Panc1 (cell line): Measurements from ENCODE around the gene ST3GAL2. TPM values are rescaled to one million over a fixed set of nuclear protein-coding genes. Genes with fewer than 3 reads are reported as not detected.

Experiments used
- ATAC-seq: fragments of 200-7000 bp; cut with Tn5 transposase; 2 replicates; pipeline ENCODE4 v1.9.1; 2020; ENCODE audit warnings: mild to moderate bottlenecking, moderate library complexity
- BruUV-seq: library from RNA; stranded (reverse); fragments of 400-500 nt; replicated peaks from 2 replicates; lab custom pipeline; 2021; lab: Mats Ljungman, UMichigan
- CTCF ChIA-PET: fragments of 300-600 bp; sonication (Branson Sonifier 250); formaldehyde crosslinking; loops from one replicate; lab custom pipeline; 2022; ENCODE audit warnings: antibody characterized with exemption; lab: Charles Lee
- POLR2A ChIA-PET: fragments of 300-600 bp; sonication (Branson Sonifier 250); formaldehyde crosslinking; loops from one replicate; lab custom pipeline; 2022; ENCODE audit warnings: antibody characterized with exemption; lab: Charles Lee
- DNase-seq: peaks from one replicate; pipeline ENCODE4 v3.0.0-alpha.2; 2010; ENCODE audit warnings: low read depth, low spot score
- H3K27ac ChIP-seq: 2 replicates; pipeline ENCODE4 v1.5.1; 2011; ENCODE audit warnings: mild to moderate bottlenecking, low read length, inconsistent platforms
- H3K27me3 ChIP-seq: fragments of 200-500 bp; sonication (Bioruptor generic); 2 replicates; pipeline ENCODE4 v1.6.0; 2014; ENCODE audit warnings: low read length, inconsistent platforms; ENCODE audit not compliant: control insufficient read depth, insufficient read depth
- H3K36me3 ChIP-seq: fragments of 200-500 bp; sonication (Bioruptor generic); 2 replicates; pipeline ENCODE4 v1.5.1; 2014; ENCODE audit warnings: inconsistent platforms, mild to moderate bottlenecking, low read length, moderate library complexity; ENCODE audit not compliant: control insufficient read depth, insufficient read depth
- H3K4me1 ChIP-seq: 2 replicates; pipeline ENCODE4 v1.5.1; 2011; ENCODE audit warnings: inconsistent platforms, mild to moderate bottlenecking, low read length, moderate library complexity; ENCODE audit not compliant: control insufficient read depth, insufficient read depth
- H3K4me3 ChIP-seq, 2 experiments: 2 replicates each; pipeline ENCODE4 v1.5.1; 2011 to 2012; ENCODE audit warnings: low read depth in 2 of 2, low read length in 2 of 2, mild to moderate bottlenecking in 2 of 2, inconsistent platforms in 1 of 2, moderate library complexity in 1 of 2
- H3K9me3 ChIP-seq: fragments of 200-500 bp; sonication (Bioruptor generic); 2 replicates; pipeline ENCODE4 v1.5.1; 2014; ENCODE audit warnings: low read depth, mild to moderate bottlenecking, inconsistent platforms, low read length, moderate library complexity; ENCODE audit not compliant: control insufficient read depth, insufficient read depth
- CTCF ChIP-seq: fragments of 450-650 bp; IDR thresholded peaks from 2 replicates; pipeline ENCODE4 v1.5.1; 2017; ENCODE audit warnings: mild to moderate bottlenecking
- POLR2AphosphoS5 ChIP-seq: IDR thresholded peaks from 2 replicates; pipeline ENCODE4 v1.6.1; 2012; ENCODE audit warnings: mild to moderate bottlenecking, low read depth, low read length, moderate library complexity
- REST ChIP-seq, 2 experiments: IDR thresholded peaks; 2 replicates each; pipeline ENCODE4 v1.6.1; 2011 to 2012; ENCODE audit warnings: low read depth in 2 of 2, control low read depth in 1 of 2, low read length in 1 of 2, mild to moderate bottlenecking in 1 of 2, moderate library complexity in 1 of 2; ENCODE audit not compliant: insufficient read depth in 1 of 2
- SIN3A ChIP-seq: IDR thresholded peaks from 2 replicates; pipeline ENCODE4 v1.6.1; 2012; ENCODE audit warnings: low read depth, mild to moderate bottlenecking, low read length, moderate library complexity, borderline replicate concordance; ENCODE audit not compliant: insufficient read depth
- TCF7L2 ChIP-seq: IDR thresholded peaks from 2 replicates; pipeline ENCODE4 v1.6.1; 2011; ENCODE audit warnings: mild to moderate bottlenecking, low read depth, low read length, inconsistent platforms
- in situ Hi-C: cut with HindIII; loops from 2 replicates; pipeline ENCODE4 v1.10.0; 2016; ENCODE audit warnings: low sequenced_read_pairs, low pct_unique_long_range_greater_than_20kb
- intact Hi-C: fragments of 100-400 bp; cut with micrococcal nuclease; formaldehyde crosslinking; loops from one replicate; pipeline ENCODE4 v1.10.0; 2022; ENCODE audit not compliant: unreplicated experiment
- total RNA-seq: library from RNA; stranded (reverse); gene quantifications from one replicate; pipeline ENCODE4 v1.2.1, GENCODE V29; 2021; ENCODE audit not compliant: unreplicated experiment

ST3GAL2 gene
- total RNA-seq, 1 experiment from 2014 or later, result 84.2 TPM

GRCh38 chr16:70483426-70483825 lies 44.5 kb upstream of the ST3GAL2 start:
- intact Hi-C loops, result no loop called here
- CTCF ChIA-PET, result interaction anchor here (0.8 kb wide), 1 partner anchor 51 kb away, joined by 13 read pairs; no protein-coding TSS in a partner anchor
- no peaks in the 10 kb centered on the region for H3K4me1 ChIP-seq
- no TSS peak for BruUV-seq
- no peak overlapping the region for H3K27ac ChIP-seq
- no peaks in the 10 kb centered on the region for H3K27me3 ChIP-seq
- DNase-seq (no peak), ATAC-seq (no peak)
- H3K36me3 ChIP-seq, result no peaks in the 10 kb centered on the region
- in situ Hi-C loops, result no loop called here
- POLR2A ChIA-PET, result interaction anchor here (0.7 kb wide), 1 partner anchor 102 kb away, joined by 5 read pairs; no protein-coding TSS in a partner anchor
- TF ChIP-seq POLR2AphosphoS5, result no peak
- no peak for TF ChIP-seq CTCF
- TF ChIP-seq SIN3A, result no peak
- no peak for TF ChIP-seq REST (IDR thresholded peaks at IDR 0.05; ENCODE audit: insufficient read depth in 1 of 2, low read depth in 2 of 2, low read length in 1 of 2)
- no peak for TF ChIP-seq TCF7L2
- H3K4me3 ChIP-seq, result no peak overlapping the region
- H3K9me3 ChIP-seq, result no peaks in the 10 kb centered on the region

- Histone ChIP-seq H3K27me3 (no peaks in the 10 kb centered on the region), H3K4me1 (no peaks in the 10 kb centered on the region), H3K27ac (no peak overlapping the region), H3K9me3 (no peaks in the 10 kb centered on the region), H3K4me3 (no peak overlapping the region), H3K36me3 (no peaks in the 10 kb centered on the region)
- POLR2A ChIA-PET, result no interaction called here
- CTCF ChIA-PET, result no interaction called here
- in situ Hi-C loops (no loop called here), intact Hi-C loops (no loop called here)
- DNase-seq (no peak), ATAC-seq (peak; percentile 33; the same call in 1 of the 2 replicates)
- BruUV-seq, result no TSS peak
- TF ChIP-seq SIN3A (no peak), POLR2AphosphoS5 (no peak), TCF7L2 (no peak), CTCF (no peak), REST (IDR thresholded peaks at IDR 0.05; ENCODE audit: insufficient read depth in 1 of 2, low read depth in 2 of 2, low read length in 1 of 2) (no peak)
Observed at GRCh38 chr16:70482624-70483023, 43.7 kb upstream of the ST3GAL2 start.
